Peyer's patch (tissue), 4 donors: ENCODE results near the gene PRPF38B.

ENCODE experiments used
- CTCF ChIP-seq, 6 experiments: fragments of 450-650 bp in 4 of 6; fragments of 200-600 bp in 2 of 6; sonication (generic) in 1 of 6; IDR thresholded peaks; one replicate each; pipeline ENCODE4 v1.5.1; 2017 to 2019; ENCODE audit warnings: antibody characterized with exemption in 6 of 6, mild to moderate bottlenecking in 3 of 6, moderate library complexity in 1 of 6
- POLR2A ChIP-seq, 2 donors: fragments of 450-650 bp; IDR thresholded peaks; one replicate each; pipeline ENCODE4 v1.5.1; 2017; ENCODE audit warnings: antibody characterized with exemption in 2 of 2, mild to moderate bottlenecking in 2 of 2, moderate library complexity in 2 of 2

GRCh38 chr1:108653431-108654105 lies 38.5 kb upstream of the PRPF38B start:
- TF ChIP-seq CTCF (IDR thresholded peaks at IDR 0.05): no peak
- TF ChIP-seq POLR2A (IDR thresholded peaks at IDR 0.05): no peak
